ENCODE measurements around the gene FKBP10. TPM values are rescaled to one million over a fixed set of nuclear protein-coding genes. Genes with fewer than 3 reads are reported as not detected.
A peak's percentile ranks its signal among the peaks of the same experiment; 100 is the strongest.

Gene FKBP10
- total RNA-seq = 10 to 100 TPM; 10.3 to 12.8 TPM

DNA sequence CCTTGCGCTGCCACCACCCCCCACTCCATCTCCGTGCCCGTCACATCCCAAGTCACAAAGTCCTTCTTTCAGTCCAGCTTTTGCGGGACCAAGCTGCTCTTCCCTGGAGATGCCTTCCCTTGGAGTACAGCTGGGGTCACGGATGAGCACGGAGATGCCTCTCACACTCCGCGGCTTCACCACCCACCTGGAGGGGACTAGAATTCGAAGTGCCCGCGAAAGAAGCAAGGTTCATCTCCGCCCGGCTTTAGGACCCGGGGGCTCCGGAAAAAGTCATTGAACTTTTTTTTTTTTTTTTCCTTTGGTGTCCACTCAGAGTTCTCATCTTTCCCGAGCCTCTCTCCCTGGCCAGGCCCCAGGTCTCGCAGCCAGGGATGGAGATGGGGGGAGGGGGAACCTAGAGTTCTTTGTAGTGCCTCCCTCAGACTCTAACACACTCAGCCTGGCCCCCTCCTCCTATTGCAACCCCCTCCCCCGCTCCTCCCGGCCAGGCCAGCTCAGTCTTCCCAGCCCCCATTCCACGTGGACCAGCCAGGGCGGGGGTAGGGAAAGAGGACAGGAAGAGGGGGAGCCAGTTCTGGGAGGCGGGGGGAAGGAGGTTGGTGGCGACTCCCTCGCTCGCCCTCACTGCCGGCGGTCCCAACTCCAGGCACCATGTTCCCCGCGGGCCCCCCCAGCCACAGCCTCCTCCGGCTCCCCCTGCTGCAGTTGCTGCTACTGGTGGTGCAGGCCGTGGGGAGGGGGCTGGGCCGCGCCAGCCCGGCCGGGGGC, at the start of gene FKBP10:
FKBP10 (plus strand) TSS at position 624 of the 771 bp plus-strand sequence; CDS start at position 655, 31 bp downstream.
- Histone ChIP-seq H3K9ac (ENCODE audit: low read depth in 2 of 2, low read length in 2 of 2) (peak within 1 kb of the TSS; percentile 74 to 79), H3K36me3 (no peaks in the 10 kb centered on the region), H3K4me3 (peak within 1 kb of the TSS; percentile 79), H3K27ac (peak within 1 kb of the TSS; percentile 70), H3K4me1 (peaks cover 19% of the 10 kb centered on the region), H3K27me3 (no peaks in the 10 kb centered on the region), H3K9me3 (no peaks in the 10 kb centered on the region)
- intact Hi-C loops (cut with DNase I) = no loop called here
- TF ChIP-seq, protein P1, sequence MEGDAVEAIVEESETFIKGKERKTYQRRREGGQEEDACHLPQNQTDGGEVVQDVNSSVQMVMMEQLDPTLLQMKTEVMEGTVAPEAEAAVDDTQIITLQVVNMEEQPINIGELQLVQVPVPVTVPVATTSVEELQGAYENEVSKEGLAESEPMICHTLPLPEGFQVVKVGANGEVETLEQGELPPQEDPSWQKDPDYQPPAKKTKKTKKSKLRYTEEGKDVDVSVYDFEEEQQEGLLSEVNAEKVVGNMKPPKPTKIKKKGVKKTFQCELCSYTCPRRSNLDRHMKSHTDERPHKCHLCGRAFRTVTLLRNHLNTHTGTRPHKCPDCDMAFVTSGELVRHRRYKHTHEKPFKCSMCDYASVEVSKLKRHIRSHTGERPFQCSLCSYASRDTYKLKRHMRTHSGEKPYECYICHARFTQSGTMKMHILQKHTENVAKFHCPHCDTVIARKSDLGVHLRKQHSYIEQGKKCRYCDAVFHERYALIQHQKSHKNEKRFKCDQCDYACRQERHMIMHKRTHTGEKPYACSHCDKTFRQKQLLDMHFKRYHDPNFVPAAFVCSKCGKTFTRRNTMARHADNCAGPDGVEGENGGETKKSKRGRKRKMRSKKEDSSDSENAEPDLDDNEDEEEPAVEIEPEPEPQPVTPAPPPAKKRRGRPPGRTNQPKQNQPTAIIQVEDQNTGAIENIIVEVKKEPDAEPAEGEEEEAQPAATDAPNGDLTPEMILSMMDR (IDR thresholded peaks at IDR 0.05) = no peak
- peak; percentile 55 for DNase-seq

- Histone ChIP-seq H3K9ac (ENCODE audit: low read depth in 2 of 2, low read length in 2 of 2) (no peak overlapping the region), H3K27me3 (no peaks in the 10 kb centered on the region), H3K4me3 (no peak overlapping the region), H3K27ac (no peak overlapping the region), H3K9me3 (no peaks in the 10 kb centered on the region), H3K36me3 (peaks cover 16% of the 10 kb centered on the region), H3K4me1 (no peaks in the 10 kb centered on the region)
- intact Hi-C loops (cut with DNase I) = no loop called here
- TF ChIP-seq, protein P1 (IDR thresholded peaks at IDR 0.05) = no peak
- DNase-seq = no peak
These were observed 49.5 kb upstream of the FKBP10 start for GRCh38 chr17:41763327-41763726.

- TF ChIP-seq, protein P1 (IDR thresholded peaks at IDR 0.05) = no peak
- H3K27me3 ChIP-seq = no peaks in the 10 kb centered on the region
- H3K4me1 ChIP-seq = no peaks in the 10 kb centered on the region
- no peaks in the 10 kb centered on the region for H3K9me3 ChIP-seq
- no peak for DNase-seq
- peaks cover 22% of the 10 kb centered on the region for H3K36me3 ChIP-seq
- no peak overlapping the region for H3K9ac ChIP-seq (ENCODE audit: low read depth in 2 of 2, low read length in 2 of 2)
- no peak overlapping the region for H3K27ac ChIP-seq
- intact Hi-C loops (cut with DNase I) = no loop called here
- no peak overlapping the region for H3K4me3 ChIP-seq
These were observed 46.7 kb upstream of the FKBP10 start for GRCh38 chr17:41766135-41766534.

- Histone ChIP-seq H3K27ac (no peak overlapping the region), H3K36me3 (peaks cover 25% of the 10 kb centered on the region), H3K9ac (ENCODE audit: low read depth in 2 of 2, low read length in 2 of 2) (no peak overlapping the region), H3K4me1 (peaks cover 12% of the 10 kb centered on the region), H3K9me3 (no peaks in the 10 kb centered on the region), H3K27me3 (no peaks in the 10 kb centered on the region), H3K4me3 (no peak overlapping the region)
- no peak for DNase-seq
- TF ChIP-seq, protein P1 (IDR thresholded peaks at IDR 0.05) = no peak
- intact Hi-C loops (cut with DNase I) = no loop called here
These were observed 45.3 kb upstream of the FKBP10 start for GRCh38 chr17:41767324-41768042.

DNA sequence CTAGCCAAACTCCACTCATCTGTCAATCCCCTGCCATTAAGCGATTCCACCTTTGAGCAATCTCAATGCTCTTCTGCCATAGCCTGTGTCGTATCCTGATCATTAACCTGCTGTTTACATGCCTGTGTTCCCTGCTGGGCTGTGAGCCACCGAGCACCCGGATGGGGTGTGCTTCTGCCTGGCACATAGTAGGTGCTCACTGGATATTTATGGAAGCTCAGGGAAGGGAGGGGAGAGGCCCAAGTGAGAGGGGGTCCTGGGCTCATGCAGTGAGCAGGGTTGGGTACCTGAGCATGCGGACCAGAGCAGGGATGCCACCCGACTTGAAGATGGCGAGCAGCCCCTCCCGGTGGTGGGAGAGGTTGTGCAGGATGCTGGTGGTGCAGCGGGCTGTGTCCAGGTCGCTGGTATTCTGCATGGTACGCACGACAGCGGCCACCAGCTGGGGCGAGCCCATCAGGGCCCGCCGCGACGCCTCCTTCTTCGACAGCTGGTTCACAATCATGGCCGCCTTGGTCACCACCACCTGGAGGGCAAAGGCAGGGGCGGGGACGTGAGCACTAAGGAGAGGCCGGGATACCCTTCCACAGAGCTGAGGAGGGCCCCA, 44.0 kb upstream of the FKBP10 start:
- no peak overlapping the region for H3K9ac ChIP-seq (ENCODE audit: low read depth in 2 of 2, low read length in 2 of 2)
- peaks cover 22% of the 10 kb centered on the region for H3K4me1 ChIP-seq
- no peak for DNase-seq
- TF ChIP-seq, protein P1 (IDR thresholded peaks at IDR 0.05) = no peak
- H3K27me3 ChIP-seq = no peaks in the 10 kb centered on the region
- no peaks in the 10 kb centered on the region for H3K9me3 ChIP-seq
- intact Hi-C loops (cut with DNase I) = no loop called here
- peaks cover 19% of the 10 kb centered on the region for H3K36me3 ChIP-seq
- no peak overlapping the region for H3K27ac ChIP-seq
- no peak overlapping the region for H3K4me3 ChIP-seq
